ENCODE measurements around the gene RELL2. TPM values are rescaled to one million over a fixed set of nuclear protein-coding genes. Genes with fewer than 3 reads are reported as not detected.

RELL2 gene
- total RNA-seq, 2 experiments from 2014 or later = 28.0 to 43.1 TPM

DNA sequence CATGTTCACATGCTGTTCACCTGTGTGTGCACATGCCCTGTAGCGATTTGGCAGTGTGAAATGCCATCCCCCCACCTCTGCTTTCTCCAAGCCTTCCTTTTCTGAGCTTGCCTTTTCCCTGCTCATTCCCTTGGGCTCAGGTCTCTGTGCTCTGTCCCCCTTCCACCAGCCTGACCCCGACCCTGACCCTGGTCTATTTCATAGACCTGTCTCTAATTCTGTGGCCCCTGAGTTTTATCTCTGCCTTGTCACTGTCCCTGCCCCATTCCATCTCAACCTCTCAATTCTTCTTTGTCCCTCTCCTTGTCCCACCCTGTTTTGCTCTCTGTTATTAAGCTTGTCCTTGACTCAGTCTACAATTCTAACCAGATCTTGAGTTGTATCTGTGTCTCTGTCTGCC is 44.5 kb downstream of the RELL2 start:
- Histone ChIP-seq H3K36me3 (ENCODE audit: insufficient read depth, low read length) (no peaks in the 10 kb centered on the region), H3K4me1 (ENCODE audit: insufficient read depth, low read length, poor library complexity, severe bottlenecking) (peaks cover 5% of the 10 kb centered on the region), H3K4me3 (ENCODE audit: low read depth, low read length, poor library complexity, severe bottlenecking) (no peak overlapping the region), H2AFZ (ENCODE audit: low read length) (no peak overlapping the region), H3K79me2 (ENCODE audit: insufficient read depth, low read depth, low read length) (no peaks in the 10 kb centered on the region), H4K20me1 (ENCODE audit: insufficient read depth, low read length) (no peaks in the 10 kb centered on the region), H3K9me3 (ENCODE audit: low read length) (no peaks in the 10 kb centered on the region), H3K27ac (ENCODE audit: low read depth, low read length, poor library complexity, severe bottlenecking) (no peak overlapping the region), H3K4me2 (ENCODE audit: low read length) (no peak overlapping the region), H3K9me2 (ENCODE audit: insufficient read depth, low read length) (no peaks in the 10 kb centered on the region)
- DNase-seq (ENCODE audit: low spot score) = no peak
- no TSS peak for BruUV-seq (replicated peaks)
- POLR2A ChIA-PET = interaction anchor here (0.6 kb wide), 1 partner anchor 315 kb away, joined by 3 read pairs; no protein-coding TSS in a partner anchor
- CTCF ChIA-PET (ENCODE audit: unreplicated experiment) = interaction anchor here (0.5 to 1.0 kb wide), 2 partner anchors 11 to 134 kb away, joined by 3 read pairs; no protein-coding TSS in a partner anchor
- TF ChIP-seq CTCF (conservative IDR thresholded peaks at IDR 0.05; ENCODE audit: low read length) = no peak
- TF ChIP-seq EZH2phosphoT487 (IDR thresholded peaks at IDR 0.05; ENCODE audit: borderline replicate concordance, low read depth, low read length) = no peak
- intact Hi-C loops (cut with micrococcal nuclease; ENCODE audit: unreplicated experiment) = no loop called here

GRCh38 chr5:141681695-141682641 is 45.2 kb downstream of the RELL2 start, which contains the start of gene ARAP3:
Gene ARAP3 (minus strand): TSS chr5:141682230. CDS start chr5:141680486, 1,744 bp downstream.
- CTCF ChIA-PET (ENCODE audit: unreplicated experiment) = interaction anchor here (1.0 kb wide), 1 partner anchor 10 kb away, joined by 3 read pairs; no protein-coding TSS in a partner anchor

More at GRCh38 chr5:141681695-141682641, 45.2 kb downstream of the RELL2 start, which contains the start of gene ARAP3:
- Histone ChIP-seq H4K20me1 (ENCODE audit: insufficient read depth, low read length) (no peaks in the 10 kb centered on the region), H3K27ac (ENCODE audit: low read depth, low read length, poor library complexity, severe bottlenecking) (no peak within 1 kb of the TSS), H2AFZ (ENCODE audit: low read length) (no peak within 1 kb of the TSS), H3K36me3 (ENCODE audit: insufficient read depth, low read length) (no peaks in the 10 kb centered on the region), H3K4me2 (ENCODE audit: low read length) (no peak within 1 kb of the TSS), H3K4me3 (ENCODE audit: low read depth, low read length, poor library complexity, severe bottlenecking) (no peak within 1 kb of the TSS), H3K9me3 (ENCODE audit: low read length) (no peaks in the 10 kb centered on the region), H3K9me2 (ENCODE audit: insufficient read depth, low read length) (no peaks in the 10 kb centered on the region), H3K4me1 (ENCODE audit: insufficient read depth, low read length, poor library complexity, severe bottlenecking) (peaks cover 5% of the 10 kb centered on the region), H3K79me2 (ENCODE audit: insufficient read depth, low read depth, low read length) (no peaks in the 10 kb centered on the region)
- no peak for TF ChIP-seq EZH2phosphoT487 (IDR thresholded peaks at IDR 0.05; ENCODE audit: borderline replicate concordance, low read depth, low read length)
- no peak for TF ChIP-seq CTCF (conservative IDR thresholded peaks at IDR 0.05; ENCODE audit: low read length)
- intact Hi-C loops (cut with micrococcal nuclease; ENCODE audit: unreplicated experiment) = no loop called here
- no peak for DNase-seq (ENCODE audit: low spot score)
- BruUV-seq (replicated peaks) = no TSS peak
- POLR2A ChIA-PET = interaction anchor here (0.6 to 0.7 kb wide), 2 partner anchors 13 to 314 kb away, joined by 3 to 4 read pairs; no protein-coding TSS in a partner anchor

All from OCI-LY7 (cell line).